T-helper 2 cell (primary cell): ENCODE data around the gene SPRED2.

Experiments used
- DNase-seq, 5 experiments: peaks; one replicate each; pipeline versions ENCODE4 v3.0.0 to v3.0.0-alpha.2; 2012 to 2022

Gene SPRED2

GRCh38 chr2:65364986-65365733 is 67.2 kb downstream of the SPRED2 start:
- DNase-seq = no peak

- DNase-seq = no peak
Measured at GRCh38 chr2:65363879-65364666, 68.3 kb downstream of the SPRED2 start.

GRCh38 chr2:65361623-65362022 is 70.8 kb downstream of the SPRED2 start:
- no peak for DNase-seq

GRCh38 chr2:65360441-65360840 is 72.0 kb downstream of the SPRED2 start:
- no peak for DNase-seq

GRCh38 chr2:65358678-65359400 is 73.6 kb downstream of the SPRED2 start:
- no peak for DNase-seq

GRCh38 chr2:65357959-65358294 is 74.5 kb downstream of the SPRED2 start:
- peak in 1 of 5 experiments; percentile 25 for DNase-seq

GRCh38 chr2:65357095-65357958 is 75.1 kb downstream of the SPRED2 start:
- DNase-seq = peak in 1 of 5 experiments; percentile 10

- DNase-seq = no peak
Measured at GRCh38 chr2:65355186-65355831, 77.1 kb downstream of the SPRED2 start.

- no peak for DNase-seq
Measured at GRCh38 chr2:65354773-65355172, 77.6 kb downstream of the SPRED2 start.

- DNase-seq = no peak
Measured at GRCh38 chr2:65353927-65354326, 78.5 kb downstream of the SPRED2 start.

- DNase-seq = no peak
Measured at GRCh38 chr2:65353046-65353445, 79.4 kb downstream of the SPRED2 start.

- DNase-seq = no peak
Measured at GRCh38 chr2:65351948-65352595, 80.3 kb downstream of the SPRED2 start.

GRCh38 chr2:65351234-65351947 is 81.0 kb downstream of the SPRED2 start:
- no peak for DNase-seq

GRCh38 chr2:65350651-65351056 is 81.7 kb downstream of the SPRED2 start:
- DNase-seq = peak in 1 of 5 experiments; percentile 6

- DNase-seq = no peak
Measured at GRCh38 chr2:65349863-65350262, 82.5 kb downstream of the SPRED2 start.

GRCh38 chr2:65347913-65348312 is 84.5 kb downstream of the SPRED2 start:
- no peak for DNase-seq

- DNase-seq = no peak
Measured at GRCh38 chr2:65345631-65346030, 86.8 kb downstream of the SPRED2 start.

GRCh38 chr2:65344689-65345088 is 87.7 kb downstream of the SPRED2 start:
- DNase-seq = no peak

- no peak for DNase-seq
Measured at GRCh38 chr2:65344182-65344581, 88.2 kb downstream of the SPRED2 start.

- DNase-seq = no peak
Measured at GRCh38 chr2:65343386-65343785, 89.0 kb downstream of the SPRED2 start.
